T follicular helper cell (primary cell): ENCODE data around the gene METTL14.

Experiments
- DNase-seq: peaks from one replicate; pipeline ENCODE4 v3.0.0-alpha.2; 2020; ENCODE audit warnings: low read depth

METTL14 gene

GRCh38 chr4:118759481-118759880 is 74.3 kb downstream of the METTL14 start:
- no peak for DNase-seq

- DNase-seq = no peak
Observed at GRCh38 chr4:118760092-118760491, 74.9 kb downstream of the METTL14 start.

- DNase-seq = no peak
Observed at GRCh38 chr4:118760493-118760892, 75.3 kb downstream of the METTL14 start.

GRCh38 chr4:118761397-118762016 is 76.3 kb downstream of the METTL14 start:
- DNase-seq = no peak

- DNase-seq = no peak
Observed at GRCh38 chr4:118762155-118762554, 77.0 kb downstream of the METTL14 start.

- DNase-seq = no peak
Observed at GRCh38 chr4:118762730-118763477, 77.7 kb downstream of the METTL14 start.
